GM19395 (cell line): ENCODE measurements around the gene COL11A2.

ENCODE experiments used
- ATAC-seq: cut with Tn5 transposase; IDR thresholded peaks from one replicate; pipeline ENCODE4 v1.9.1; 2021; ENCODE audit warnings: mild to moderate bottlenecking, moderate library complexity; ENCODE audit not compliant: unreplicated experiment

COL11A2 gene

GRCh38 chr6:33193619-33194018, 1.4 kb upstream of the COL11A2 start:
- no peak for ATAC-seq

GRCh38 chr6:33192671-33193602, 670 bp upstream of the COL11A2 start:
- no peak for ATAC-seq

GRCh38 chr6:33191383-33192104, 723 bp downstream of the COL11A2 start:
- ATAC-seq, result no peak

GRCh38 chr6:33190504-33191107, 1.7 kb downstream of the COL11A2 start:
- no peak for ATAC-seq

DNA sequence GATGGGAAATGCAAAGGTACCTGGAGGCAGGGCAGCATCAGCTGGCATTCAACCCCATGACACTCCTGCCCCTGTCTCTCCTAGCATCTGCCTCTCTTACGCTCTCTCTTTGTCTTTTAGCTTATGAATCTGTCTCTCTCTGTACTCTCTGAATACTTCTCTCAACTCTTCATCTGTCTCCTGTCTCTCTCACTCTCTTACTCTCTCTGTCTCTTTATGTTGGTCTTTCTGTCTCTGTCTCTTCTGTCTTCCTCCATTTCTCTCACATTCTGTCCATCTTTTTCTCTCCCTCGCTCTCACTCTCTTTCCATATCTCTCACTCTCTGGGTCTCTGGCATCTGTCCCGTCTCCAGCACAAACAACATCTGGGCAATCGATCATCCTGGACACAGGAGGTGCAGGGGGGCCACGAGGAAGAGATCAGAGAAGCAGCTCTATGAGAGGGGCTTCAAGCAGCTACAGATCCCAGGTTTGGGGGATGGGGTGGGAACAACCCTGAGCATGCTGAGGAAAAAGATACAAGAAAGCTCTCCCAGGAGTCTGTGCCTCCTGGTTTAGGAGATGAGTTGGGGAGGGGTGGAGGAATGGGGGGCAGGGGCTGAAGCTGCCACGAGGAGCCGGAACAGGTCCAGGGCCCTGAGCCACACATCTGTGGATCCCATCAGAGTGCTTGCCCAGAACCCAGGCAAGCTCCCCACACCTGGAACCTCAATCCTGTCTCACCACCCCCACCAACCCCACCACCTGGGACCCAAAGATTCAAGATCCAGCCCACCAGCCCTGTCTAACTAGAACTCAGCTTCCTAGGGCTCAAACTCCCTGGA, 2.4 kb downstream of the COL11A2 start:
- ATAC-seq, result no peak

GRCh38 chr6:33189164-33189563, 3.1 kb downstream of the COL11A2 start:
- ATAC-seq, result no peak

DNA sequence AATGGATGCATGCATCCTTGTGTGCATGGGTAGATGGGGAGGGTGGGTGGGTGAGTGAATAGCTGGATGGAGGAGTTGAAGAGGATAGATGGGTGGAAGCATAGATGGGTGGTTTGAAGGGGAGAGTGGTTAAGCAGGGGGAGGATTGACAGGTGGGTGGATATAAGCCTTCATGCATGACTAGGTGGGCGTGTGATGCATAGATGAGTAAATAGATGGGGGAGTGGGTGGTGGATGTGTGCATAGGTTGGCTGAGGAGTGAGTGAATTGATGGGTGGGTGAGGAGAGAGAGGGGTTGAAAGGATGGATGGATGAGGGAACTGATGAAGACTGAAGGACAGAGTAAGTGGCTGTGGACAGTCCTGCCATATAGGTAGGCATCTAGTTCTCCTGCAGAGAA, 4.5 kb downstream of the COL11A2 start:
- ATAC-seq, result no peak

- no peak for ATAC-seq
Measured at GRCh38 chr6:33185654-33186187, 6.5 kb downstream of the COL11A2 start.

DNA sequence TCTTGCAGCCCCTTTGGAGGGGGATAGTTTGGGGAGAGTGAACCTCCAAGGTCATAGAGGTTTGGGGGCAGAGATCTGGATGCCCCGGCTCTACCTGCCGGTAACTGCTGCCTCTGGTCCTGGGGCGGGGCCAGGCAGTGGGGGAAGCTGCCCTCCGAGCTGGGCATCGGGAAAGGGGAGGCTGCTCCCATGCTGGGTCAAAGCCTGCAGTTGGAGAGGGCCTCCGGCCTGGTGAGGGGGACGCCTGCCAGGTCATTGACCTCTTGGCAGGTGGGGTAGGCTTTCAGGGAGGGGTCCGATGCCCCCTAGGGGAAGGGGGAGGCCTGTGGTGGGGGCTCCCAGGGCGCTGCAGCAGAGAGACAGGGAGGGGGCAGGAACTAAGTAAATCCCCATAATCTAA, 7.1 kb downstream of the COL11A2 start:
- no peak for ATAC-seq

DNA sequence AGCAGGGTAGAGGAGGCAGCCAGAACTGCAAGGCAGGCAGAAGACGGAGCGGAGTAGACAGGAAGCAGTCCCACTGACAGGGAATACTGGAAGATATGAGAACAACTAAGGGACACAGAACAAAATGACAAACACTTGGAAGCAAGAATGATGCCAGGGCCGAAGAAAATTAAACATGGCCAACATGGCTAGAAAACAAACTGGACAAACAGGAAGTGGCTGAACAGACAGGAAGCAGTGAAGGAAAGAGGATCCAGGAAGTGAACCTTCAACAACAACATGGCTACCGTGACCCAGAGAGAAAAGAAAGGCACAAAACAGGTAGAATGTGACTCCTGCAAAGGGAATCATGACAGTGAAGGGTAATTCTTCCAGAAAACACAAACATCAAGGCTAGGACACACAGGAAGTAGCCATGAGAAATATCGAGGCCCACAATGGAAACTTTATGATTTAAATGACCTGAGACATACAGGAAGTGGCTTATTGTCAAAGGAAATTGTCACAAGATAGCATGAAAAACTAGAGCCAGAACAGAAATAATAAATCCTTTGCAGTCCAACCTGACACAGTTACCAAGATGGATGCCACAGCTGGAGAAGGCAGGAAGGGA, 9.1 kb downstream of the COL11A2 start:
- no peak for ATAC-seq

- ATAC-seq, result no peak
Measured at GRCh38 chr6:33181141-33181540, 11.1 kb downstream of the COL11A2 start.

DNA sequence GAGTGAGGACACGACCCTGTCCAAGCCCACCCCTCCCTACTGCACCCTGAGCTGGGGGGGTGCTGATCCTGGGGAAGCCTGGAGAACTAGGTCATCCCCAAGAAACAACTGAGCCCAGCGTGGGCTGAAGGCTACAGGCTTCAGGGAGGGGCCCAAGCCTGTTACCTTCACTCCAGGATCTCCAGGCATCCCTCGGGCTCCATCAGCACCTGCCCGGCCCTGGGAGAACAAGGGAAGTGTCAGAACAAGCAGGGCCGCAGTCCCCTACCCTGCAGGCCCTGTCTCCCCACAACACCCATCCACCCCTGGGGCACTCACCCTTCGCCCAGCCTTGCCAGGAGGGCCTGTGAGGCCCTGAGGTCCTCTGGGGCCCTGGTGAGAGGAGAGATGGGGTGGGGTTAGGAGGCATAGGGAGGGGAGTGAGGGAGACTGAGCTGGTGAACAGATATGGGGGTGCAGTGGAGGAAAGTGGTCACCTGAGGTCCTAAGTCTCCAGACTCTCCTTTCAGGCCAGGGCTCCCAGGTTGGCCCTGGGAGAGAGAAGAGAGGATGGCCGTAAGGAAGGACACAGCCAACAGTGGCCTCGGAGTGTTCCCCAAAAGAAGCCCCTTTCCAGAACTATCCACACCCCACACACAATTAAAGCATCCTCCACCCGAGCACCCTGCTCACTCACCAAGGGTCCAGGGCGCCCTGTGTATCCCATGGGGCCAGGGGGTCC, 13.4 kb downstream of the COL11A2 start:
- no peak for ATAC-seq

- ATAC-seq, result no peak
Measured at GRCh38 chr6:33177552-33178446, 14.5 kb downstream of the COL11A2 start.

- ATAC-seq, result no peak
Measured at GRCh38 chr6:33176906-33177305, 15.4 kb downstream of the COL11A2 start.

- ATAC-seq, result no peak
Measured at GRCh38 chr6:33175436-33176069, 16.7 kb downstream of the COL11A2 start.

- ATAC-seq, result no peak
Measured at GRCh38 chr6:33174784-33175183, 17.5 kb downstream of the COL11A2 start.

DNA sequence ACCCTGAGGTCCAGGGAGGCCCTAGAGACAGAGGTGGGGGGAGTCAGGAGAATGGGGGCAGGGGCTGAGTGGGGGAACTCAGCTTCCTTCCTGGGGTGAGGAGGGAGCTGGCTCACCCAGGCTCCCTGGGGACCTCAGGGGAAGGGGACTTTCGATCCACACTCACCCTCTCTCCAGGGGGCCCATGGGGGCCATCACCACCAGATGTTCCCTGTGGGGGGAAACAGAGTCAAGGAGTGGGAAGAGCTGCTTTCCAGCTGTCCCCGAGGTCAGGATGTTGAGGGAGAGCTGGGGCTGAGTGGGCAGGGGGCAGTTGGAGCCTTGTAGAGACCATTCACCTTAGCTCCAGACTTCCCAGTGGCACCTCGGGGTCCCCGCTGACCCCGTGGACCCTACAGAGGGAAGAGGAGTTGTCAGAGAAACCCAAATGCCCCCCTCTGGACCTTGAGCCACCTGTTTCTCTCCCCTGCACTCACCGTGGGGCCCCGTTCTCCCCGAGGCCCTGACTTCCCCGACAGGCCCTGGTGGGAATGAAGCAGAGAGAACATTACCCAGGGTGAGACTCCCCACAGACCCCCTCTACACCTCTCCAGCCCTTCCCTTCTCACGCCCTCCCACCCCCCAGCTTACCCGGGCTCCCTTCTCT, 18.6 kb downstream of the COL11A2 start:
- no peak for ATAC-seq
